Smooth muscle cell (in vitro differentiated cells): ENCODE data around the gene SLC27A5. TPM values are rescaled to one million over a fixed set of nuclear protein-coding genes. Genes with fewer than 3 reads are reported as not detected.
A peak's percentile ranks its signal among the peaks of the same experiment; 100 is the strongest.

Source experiments
- DNase-seq: peaks from one replicate; lab custom pipeline; 2025; ENCODE audit not compliant: unreplicated experiment; lab: John Stamatoyannopoulos, UW
- H2AFZ ChIP-seq: fragments of 200-600 bp; sonication (generic); 2 replicates; pipeline ENCODE4 v1.6.0; 2016; ENCODE audit warnings: antibody characterized with exemption, low read depth, mild to moderate bottlenecking
- H3F3A ChIP-seq: fragments of 200-600 bp; sonication (generic); 2 replicates; pipeline ENCODE4 v1.6.0; 2017; ENCODE audit warnings: antibody characterized with exemption, low read depth
- H3K27ac ChIP-seq: fragments of 200-600 bp; sonication (generic); 2 replicates; pipeline ENCODE4 v1.5.1; 2016; ENCODE audit warnings: low read depth, mild to moderate bottlenecking
- H3K27me3 ChIP-seq: fragments of 200-600 bp; sonication (generic); 2 replicates; pipeline ENCODE4 v1.6.1; 2016; ENCODE audit warnings: low read depth, mild to moderate bottlenecking
- H3K36me3 ChIP-seq: fragments of 200-600 bp; sonication (generic); 2 replicates; pipeline ENCODE4 v1.5.1; 2016; ENCODE audit warnings: low read depth
- H3K4me1 ChIP-seq: fragments of 200-600 bp; sonication (generic); 2 replicates; pipeline ENCODE4 v1.5.1; 2016; ENCODE audit warnings: low read depth
- H3K4me2 ChIP-seq: fragments of 200-600 bp; sonication (generic); 2 replicates; pipeline ENCODE4 v1.6.0; 2016; ENCODE audit warnings: mild to moderate bottlenecking
- H3K4me3 ChIP-seq: fragments of 200-600 bp; sonication (generic); 2 replicates; pipeline ENCODE4 v1.5.1; 2016; ENCODE audit warnings: mild to moderate bottlenecking
- H3K79me2 ChIP-seq: fragments of 200-600 bp; sonication (generic); 2 replicates; pipeline ENCODE4 v1.6.0; 2016; ENCODE audit warnings: low read depth, mild to moderate bottlenecking
- H3K9ac ChIP-seq: fragments of 200-600 bp; sonication (generic); 2 replicates; pipeline ENCODE4 v1.6.0; 2016; ENCODE audit warnings: low read depth
- H3K9me3 ChIP-seq: fragments of 200-600 bp; sonication (generic); replicated peaks from 2 replicates; pipeline ENCODE4 v1.5.1; 2016; ENCODE audit warnings: low read depth
- H4K20me1 ChIP-seq: fragments of 200-600 bp; sonication (generic); 2 replicates; pipeline ENCODE4 v1.6.0; 2016; ENCODE audit warnings: low read depth
- WGBS: methylation state at CpG from one replicate; pipeline ENCODE4 v1.1.7; 2016; ENCODE audit warnings: low lambda C conversion rate; 5-methylcytosine and 5-hydroxymethylcytosine counted together
- polyA plus RNA-seq: library from polyadenylated mRNA; unstranded; fragments of >200 nt; fragmentation: Nextera tagmentation; extraction: Ambion mirVana; gene quantifications from 2 replicates; pipeline ENCODE4 v1.2.1, GENCODE V29; 2016
- total RNA-seq: library from RNA; depleted of rRNA; stranded (reverse); fragments of >200 nt; gene quantifications from 2 replicates; pipeline ENCODE4 v1.2.3, GENCODE V29; 2014
- TF ChIP-seq, protein P1 (sequence below): fragments of 200-600 bp; sonication (generic); IDR thresholded peaks from 2 replicates; pipeline ENCODE4 v1.5.1; 2017; ENCODE audit warnings: borderline replicate concordance, mild to moderate bottlenecking, antibody characterized with exemption; ENCODE audit not compliant: insufficient read depth, poor library complexity, severe bottlenecking

Gene SLC27A5
- total and polyA plus RNA-seq, 2 experiments from 2014 or later = 6.6 to 7.5 TPM

DNA sequence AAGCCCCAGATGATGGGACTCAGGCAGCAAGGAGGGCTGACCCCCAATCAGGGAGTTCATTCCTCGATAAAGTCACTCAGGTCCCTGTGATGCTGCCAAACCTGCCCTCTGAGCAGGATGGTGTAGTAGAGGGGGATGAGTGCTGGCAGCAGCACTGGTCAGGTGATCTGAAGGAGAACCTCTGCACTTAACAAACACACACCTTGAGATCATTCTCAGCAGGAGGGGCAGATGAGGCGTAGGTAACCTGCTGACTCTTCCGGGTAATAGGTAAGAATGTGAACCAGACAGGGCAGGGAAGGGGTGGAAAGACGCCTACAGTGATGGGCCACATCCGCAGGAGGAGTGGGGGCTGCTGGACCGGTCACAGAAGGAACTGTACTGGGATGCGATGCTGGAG is 32.5 kb downstream of the SLC27A5 start:
- no peak overlapping the region for H2AFZ ChIP-seq
- peaks cover 6% of the 10 kb centered on the region for H3F3A ChIP-seq
- no peaks in the 10 kb centered on the region for H3K27me3 ChIP-seq
- peaks cover 16% of the 10 kb centered on the region for H3K4me1 ChIP-seq
- H3K4me3 ChIP-seq = no peak overlapping the region
- no peaks in the 10 kb centered on the region for H3K79me2 ChIP-seq
- H3K9me3 ChIP-seq = no peaks in the 10 kb centered on the region
- no peak overlapping the region for H3K9ac ChIP-seq
- no peaks in the 10 kb centered on the region for H3K36me3 ChIP-seq
- peaks cover 1% of the 10 kb centered on the region for H4K20me1 ChIP-seq
- WGBS = 96% methylated on average over 7 of the region's 7 CpGs
- DNase-seq = no peak
- no peak overlapping the region for H3K4me2 ChIP-seq
- TF ChIP-seq, protein P1, sequence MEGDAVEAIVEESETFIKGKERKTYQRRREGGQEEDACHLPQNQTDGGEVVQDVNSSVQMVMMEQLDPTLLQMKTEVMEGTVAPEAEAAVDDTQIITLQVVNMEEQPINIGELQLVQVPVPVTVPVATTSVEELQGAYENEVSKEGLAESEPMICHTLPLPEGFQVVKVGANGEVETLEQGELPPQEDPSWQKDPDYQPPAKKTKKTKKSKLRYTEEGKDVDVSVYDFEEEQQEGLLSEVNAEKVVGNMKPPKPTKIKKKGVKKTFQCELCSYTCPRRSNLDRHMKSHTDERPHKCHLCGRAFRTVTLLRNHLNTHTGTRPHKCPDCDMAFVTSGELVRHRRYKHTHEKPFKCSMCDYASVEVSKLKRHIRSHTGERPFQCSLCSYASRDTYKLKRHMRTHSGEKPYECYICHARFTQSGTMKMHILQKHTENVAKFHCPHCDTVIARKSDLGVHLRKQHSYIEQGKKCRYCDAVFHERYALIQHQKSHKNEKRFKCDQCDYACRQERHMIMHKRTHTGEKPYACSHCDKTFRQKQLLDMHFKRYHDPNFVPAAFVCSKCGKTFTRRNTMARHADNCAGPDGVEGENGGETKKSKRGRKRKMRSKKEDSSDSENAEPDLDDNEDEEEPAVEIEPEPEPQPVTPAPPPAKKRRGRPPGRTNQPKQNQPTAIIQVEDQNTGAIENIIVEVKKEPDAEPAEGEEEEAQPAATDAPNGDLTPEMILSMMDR = no peak
- no peak overlapping the region for H3K27ac ChIP-seq

DNA sequence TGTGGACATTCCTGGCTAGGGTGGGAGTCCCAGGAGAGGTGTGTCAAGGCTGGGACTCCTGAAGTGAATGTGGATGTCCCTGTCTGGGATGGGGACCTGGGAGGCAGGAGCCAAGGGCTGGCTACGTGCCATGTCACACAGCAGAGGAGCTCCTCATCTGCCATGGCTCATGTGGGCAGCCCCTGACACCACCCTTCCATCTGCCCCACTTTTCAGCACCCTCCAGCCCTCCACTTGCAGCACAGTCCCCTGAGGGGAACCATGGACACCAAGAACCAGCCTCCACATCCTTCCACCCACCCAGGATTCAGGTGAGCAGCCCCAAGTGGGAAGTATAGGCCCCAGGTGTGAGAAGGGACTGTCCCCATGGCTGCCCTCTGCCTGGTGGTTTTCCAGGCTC is 33.9 kb downstream of the SLC27A5 start:
- TF ChIP-seq, protein P1 = no peak
- H3K9me3 ChIP-seq = no peaks in the 10 kb centered on the region
- H3K9ac ChIP-seq = no peak overlapping the region
- no peak overlapping the region for H3K4me3 ChIP-seq
- H3K4me1 ChIP-seq = peaks cover 16% of the 10 kb centered on the region
- no peak overlapping the region for H3K27ac ChIP-seq
- 100% methylated on average over 1 of the region's 1 CpG for WGBS
- no peak overlapping the region for H2AFZ ChIP-seq
- DNase-seq = no peak
- no peaks in the 10 kb centered on the region for H3K79me2 ChIP-seq
- H3F3A ChIP-seq = peaks cover 6% of the 10 kb centered on the region
- no peaks in the 10 kb centered on the region for H3K36me3 ChIP-seq
- no peak overlapping the region for H3K4me2 ChIP-seq
- no peaks in the 10 kb centered on the region for H3K27me3 ChIP-seq
- peaks cover 7% of the 10 kb centered on the region for H4K20me1 ChIP-seq

DNA sequence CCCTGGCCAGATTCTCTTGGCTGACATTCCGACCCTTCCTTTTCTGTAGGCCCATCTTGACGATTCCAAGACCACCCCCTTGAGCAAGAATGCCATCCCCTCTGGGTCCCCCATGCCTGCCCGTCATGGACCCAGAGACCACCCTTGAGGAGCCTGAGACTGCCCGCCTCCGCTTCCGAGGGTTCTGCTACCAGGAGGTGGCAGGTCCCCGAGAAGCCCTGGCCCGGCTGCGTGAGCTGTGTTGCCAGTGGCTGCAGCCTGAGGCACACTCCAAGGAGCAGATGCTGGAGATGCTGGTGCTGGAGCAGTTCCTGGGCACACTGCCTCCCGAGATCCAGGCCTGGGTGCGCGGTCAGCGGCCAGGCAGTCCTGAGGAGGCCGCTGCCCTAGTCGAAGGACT is 34.7 kb downstream of the SLC27A5 start:
- Histone ChIP-seq H3K9me3 (no peaks in the 10 kb centered on the region), H3K4me3 (peak overlapping the region; percentile 54), H3K79me2 (no peaks in the 10 kb centered on the region), H3K9ac (peak overlapping the region; percentile 85), H3K27me3 (no peaks in the 10 kb centered on the region), H2AFZ (no peak overlapping the region), H3K4me1 (peaks cover 16% of the 10 kb centered on the region), H3K4me2 (peak overlapping the region; percentile 89), H3K36me3 (no peaks in the 10 kb centered on the region), H4K20me1 (peaks cover 7% of the 10 kb centered on the region), H3K27ac (peak overlapping the region; percentile 96), H3F3A (peaks cover 6% of the 10 kb centered on the region)
- DNase-seq = no peak
- 92% methylated on average over 15 of the region's 15 CpGs for WGBS
- TF ChIP-seq, protein P1 = no peak

DNA sequence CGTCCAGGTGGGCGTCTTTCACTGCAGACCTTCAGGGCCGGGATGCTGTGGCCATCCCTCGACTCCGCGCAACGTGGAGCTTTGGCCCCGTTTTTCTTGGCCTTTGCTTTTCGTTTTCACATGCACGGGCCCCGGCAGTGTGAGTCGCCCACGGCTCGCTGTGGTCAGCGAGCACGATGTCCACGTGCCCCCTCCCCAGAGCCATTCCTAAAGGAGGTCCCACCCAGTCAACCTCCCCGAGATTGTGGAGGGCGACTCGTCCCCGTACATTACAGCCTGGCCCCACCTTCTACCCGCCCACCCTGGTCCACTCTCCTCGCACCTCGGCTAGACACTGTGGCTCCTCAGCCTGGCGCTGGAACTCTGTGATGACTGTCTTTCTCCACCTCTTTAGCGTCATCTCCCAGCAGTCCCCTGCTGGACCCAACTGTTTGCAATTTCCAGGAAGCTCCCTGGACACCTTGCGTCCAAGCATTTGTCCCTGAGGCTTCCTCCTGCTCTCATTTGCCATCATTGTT is 35.2 kb downstream of the SLC27A5 start:
- TF ChIP-seq, protein P1 = no peak
- Histone ChIP-seq H3K4me1 (peaks cover 16% of the 10 kb centered on the region), H3K4me3 (peak overlapping the region; percentile 54), H2AFZ (no peak overlapping the region), H3K79me2 (no peaks in the 10 kb centered on the region), H3K27ac (peak overlapping the region; percentile 96), H3K36me3 (no peaks in the 10 kb centered on the region), H3K27me3 (no peaks in the 10 kb centered on the region), H3K4me2 (peak overlapping the region; percentile 89), H3K9ac (peak overlapping the region; percentile 85), H3K9me3 (no peaks in the 10 kb centered on the region), H3F3A (peaks cover 6% of the 10 kb centered on the region), H4K20me1 (peaks cover 7% of the 10 kb centered on the region)
- DNase-seq = no peak
- WGBS = 7% methylated on average over 26 of the region's 27 CpGs
